HFFc6 (cell line): ENCODE results near the gene SFI1. TPM values are rescaled to one million over a fixed set of nuclear protein-coding genes. Genes with fewer than 3 reads are reported as not detected.
A peak's percentile ranks its signal among the peaks of the same experiment; 100 is the strongest.
"Not testable (repeated sequence)": the region's sequence is repeated elsewhere in the genome, so short reads cannot be mapped to it uniquely, and the experiment has no call there.

Experiments
- DNase-seq: peaks from one replicate; pipeline ENCODE4 v3.0.0-alpha.2; 2018
- H3K27ac Mint-ChIP-seq: 2 replicates; pipeline ENCODE4 v1.8.0; 2020; ENCODE audit warnings: mild to moderate bottlenecking, mixed read lengths
- H3K27me3 Mint-ChIP-seq: 2 replicates; pipeline ENCODE4 v1.8.0; 2021; ENCODE audit warnings: mild to moderate bottlenecking, moderate library complexity, mixed read lengths; ENCODE audit not compliant: insufficient read depth
- H3K36me3 Mint-ChIP-seq: 2 replicates; pipeline ENCODE4 v1.8.0; 2021; ENCODE audit warnings: low read depth, mixed read lengths
- H3K4me1 Mint-ChIP-seq: 2 replicates; pipeline ENCODE4 v1.8.0; 2020; ENCODE audit warnings: low read depth, mixed read lengths
- H3K4me3 Mint-ChIP-seq: 2 replicates; pipeline ENCODE4 v1.8.0; 2020; ENCODE audit warnings: mild to moderate bottlenecking, moderate library complexity, mixed read lengths
- H3K9me3 Mint-ChIP-seq: 2 replicates; pipeline ENCODE4 v1.8.0; 2020; ENCODE audit warnings: mild to moderate bottlenecking, mixed read lengths
- CTCF ChIP-seq: fragments of 200-600 bp; sonication (generic); IDR thresholded peaks from 2 replicates; pipeline ENCODE4 v1.5.0; 2021; ENCODE audit warnings: antibody characterized with exemption, mild to moderate bottlenecking
- microRNA-seq: library from miRNA; unstranded; fragments of <30 nt; microRNA quantifications from one replicate; pipeline ENCODE4, GENCODE V29; 2019
- total RNA-seq, 6 experiments: library from RNA; stranded (reverse); fragmentation: NEBNext Ultra II Directional; extraction: Animal tissue kit (Norgen Biotek cat#: 25700); gene quantifications; 2 replicates in 1 of 6; 3 replicates in 5 of 6; pipeline ENCODE4 v1.2.3, GENCODE V29; 2021

Gene SFI1
- total RNA-seq, 6 experiments from 2014 or later = 8.3 to 12.1 (median 11.3) TPM

- Mint-ChIP-seq H3K4me3 (no peak overlapping the region), H3K4me1 (peaks cover 30% of the 10 kb centered on the region), H3K9me3 (no peaks in the 10 kb centered on the region), H3K27ac (no peak overlapping the region), H3K36me3 (peaks cover 18% of the 10 kb centered on the region), H3K27me3 (no peaks in the 10 kb centered on the region; the same call in 1 of the 2 replicates)
- no peak for TF ChIP-seq CTCF
- DNase-seq = no peak
Observed at GRCh38 chr22:31654408-31654807, 158.1 kb downstream of the SFI1 start.

GRCh38 chr22:31659246-31659645 is 162.9 kb downstream of the SFI1 start:
- TF ChIP-seq CTCF = no peak
- Mint-ChIP-seq H3K27ac (peak overlapping the region; percentile 57), H3K9me3 (no peaks in the 10 kb centered on the region), H3K4me1 (peaks cover 41% of the 10 kb centered on the region), H3K4me3 (no peak overlapping the region), H3K36me3 (peaks cover 26% of the 10 kb centered on the region), H3K27me3 (peaks cover 3% of the 10 kb centered on the region)
- no peak for DNase-seq

- H3K27me3 Mint-ChIP-seq, H3K9me3 Mint-ChIP-seq: not testable (repeated sequence)
- H3K27ac Mint-ChIP-seq = peak overlapping the region; percentile 89
- DNase-seq = peak; percentile 75
- H3K36me3 Mint-ChIP-seq = peaks cover 22% of the 10 kb centered on the region
- H3K4me3 Mint-ChIP-seq = peak overlapping the region; percentile 100
- peaks cover 40% of the 10 kb centered on the region for H3K4me1 Mint-ChIP-seq
Observed at GRCh38 chr22:31660860-31661341, 164.6 kb downstream of the SFI1 start.

- Mint-ChIP-seq H3K9me3 (no peaks in the 10 kb centered on the region), H3K4me1 (peaks cover 40% of the 10 kb centered on the region), H3K36me3 (peaks cover 17% of the 10 kb centered on the region), H3K4me3 (peak within 1 kb of the TSS; percentile 100), H3K27me3 (peaks cover 3% of the 10 kb centered on the region), H3K27ac (peak within 1 kb of the TSS; percentile 89)
- DNase-seq = peak; percentile 83
- TF ChIP-seq CTCF = no peak
Observed at GRCh38 chr22:31661851-31662667, 165.7 kb downstream of the SFI1 start, which contains the start of gene PISD. PISD (minus strand) TSS chr22:31662215; CDS start chr22:31662208, 7 bp downstream.

GRCh38 chr22:31662668-31663037 is 166.3 kb downstream of the SFI1 start:
- Mint-ChIP-seq H3K27me3 (peaks cover 3% of the 10 kb centered on the region), H3K27ac (peak overlapping the region; percentile 89; the same call in 1 of the 2 replicates)

More at GRCh38 chr22:31662668-31663037, 166.3 kb downstream of the SFI1 start:
- Mint-ChIP-seq H3K36me3 (peaks cover 17% of the 10 kb centered on the region), H3K4me3 (peak overlapping the region; percentile 100), H3K9me3 (no peaks in the 10 kb centered on the region), H3K4me1 (peaks cover 40% of the 10 kb centered on the region)
- DNase-seq = no peak
- no peak for TF ChIP-seq CTCF

Small RNA genes lying within 50 kb of the gene (microRNA-seq; reads per million reads assigned to microRNA genes)
- not detected for gene MIR7109

Other genes starting within 250 kb of the SFI1 start
- 10 to 100 TPM in 1 of 6 experiments, 1 to 10 TPM in 5; 8.3 to 11.3 (median 8.9) TPM for gene PIK3IP1, start 204.0 kb upstream of the SFI1 start, total RNA-seq
- 10 to 100 TPM; 12.4 to 16.0 (median 13.9) TPM for gene PATZ1, start 150.2 kb upstream of the SFI1 start, total RNA-seq
- gene DRG1, start 96.9 kb upstream of the SFI1 start, total RNA-seq = 10 to 100 TPM; 63.7 to 74.9 (median 66.4) TPM
- gene EIF4ENIF1, start 6.7 kb upstream of the SFI1 start, total RNA-seq = 10 to 100 TPM; 23.7 to 27.3 (median 25.5) TPM
- 10 to 100 TPM; 38.4 to 47.3 (median 43.3) TPM for gene PISD, start 165.7 kb downstream of the SFI1 start, total RNA-seq